Measurements from ENCODE around the gene ATPAF2. TPM values are rescaled to one million over a fixed set of nuclear protein-coding genes. Genes with fewer than 3 reads are reported as not detected.

The ATPAF2 gene
- total and polyA plus RNA-seq, 2 donors (not counting 3 experiments of a cell fraction or from before 2014, with no cell fraction given) = 23.2 to 35.7 TPM

GRCh38 chr17:17976931-17977570 lies 61.9 kb downstream of the ATPAF2 start:
- FAIRE-seq (no peak), DNase-seq (ENCODE audit: low read depth, low spot score) (no peak)
- Histone ChIP-seq H3K4me1 (ENCODE audit: control insufficient read depth, extremely low read depth, insufficient read depth, low read length) (peaks cover 5% of the 10 kb centered on the region), H3K4me2 (ENCODE audit: insufficient read depth, low read length) (no peak overlapping the region), H3K27me3 (ENCODE audit: control insufficient read depth in 2 of 2, insufficient read depth in 2 of 2, low read length in 2 of 2) (no peaks in the 10 kb centered on the region), H3K4me3 (replicated peaks in 1 of 3; ENCODE audit: insufficient read depth in 1 of 3, low read depth in 1 of 3, low read length in 3 of 3) (no peak overlapping the region), H3K9me3 (replicated peaks; ENCODE audit: control insufficient read depth, insufficient read depth, low read length) (no peaks in the 10 kb centered on the region), H3K79me2 (ENCODE audit: control insufficient read depth, insufficient read depth, low read length) (no peaks in the 10 kb centered on the region), H3K27ac (ENCODE audit: insufficient read depth, low read depth, low read length) (no peak overlapping the region), H3K9me1 (replicated peaks; ENCODE audit: control insufficient read depth, extremely low read depth, insufficient read depth, low read length) (no peaks in the 10 kb centered on the region), H3K36me3 (ENCODE audit: control insufficient read depth in 2 of 2, extremely low read depth in 1 of 2, insufficient read depth in 2 of 2, low read length in 2 of 2) (no peaks in the 10 kb centered on the region), H4K20me1 (replicated peaks; ENCODE audit: control insufficient read depth, extremely low read depth, insufficient read depth, low read length) (no peaks in the 10 kb centered on the region), H2AFZ (ENCODE audit: low read depth, low read length) (no peak overlapping the region), H3K9ac (replicated peaks; ENCODE audit: extremely low read depth, insufficient read depth, low read length) (no peak overlapping the region)
- ChIA-PET POLR2A (no interaction called here), CTCF (interaction anchor here (1.1 kb wide), 1 partner anchor 9 kb away, joined by 4 read pairs; no protein-coding TSS in a partner anchor)
- dilution Hi-C loops (cut with MboI; ENCODE audit: extremely low pct_ligation_motif_present, low sequenced_read_pairs) (no loop called here), intact Hi-C loops (cut with micrococcal nuclease) (no loop called here)
- no TSS peak for BruUV-seq (replicated peaks)
- no peak for TF ChIP-seq MYC (IDR thresholded peaks at IDR 0.05; ENCODE audit: low read depth, low read length)
- TF ChIP-seq POLR2AphosphoS5 (IDR thresholded peaks at IDR 0.05; ENCODE audit: insufficient read depth, low read depth, low read length) = no peak
- TF ChIP-seq JUN (IDR thresholded peaks at IDR 0.05; ENCODE audit: borderline replicate concordance, insufficient read depth, insufficient read length, low read depth) = no peak
- no peak for TF ChIP-seq FOS (IDR thresholded peaks at IDR 0.05; ENCODE audit: borderline replicate concordance, insufficient read depth, low read length)
- TF ChIP-seq, protein P1, sequence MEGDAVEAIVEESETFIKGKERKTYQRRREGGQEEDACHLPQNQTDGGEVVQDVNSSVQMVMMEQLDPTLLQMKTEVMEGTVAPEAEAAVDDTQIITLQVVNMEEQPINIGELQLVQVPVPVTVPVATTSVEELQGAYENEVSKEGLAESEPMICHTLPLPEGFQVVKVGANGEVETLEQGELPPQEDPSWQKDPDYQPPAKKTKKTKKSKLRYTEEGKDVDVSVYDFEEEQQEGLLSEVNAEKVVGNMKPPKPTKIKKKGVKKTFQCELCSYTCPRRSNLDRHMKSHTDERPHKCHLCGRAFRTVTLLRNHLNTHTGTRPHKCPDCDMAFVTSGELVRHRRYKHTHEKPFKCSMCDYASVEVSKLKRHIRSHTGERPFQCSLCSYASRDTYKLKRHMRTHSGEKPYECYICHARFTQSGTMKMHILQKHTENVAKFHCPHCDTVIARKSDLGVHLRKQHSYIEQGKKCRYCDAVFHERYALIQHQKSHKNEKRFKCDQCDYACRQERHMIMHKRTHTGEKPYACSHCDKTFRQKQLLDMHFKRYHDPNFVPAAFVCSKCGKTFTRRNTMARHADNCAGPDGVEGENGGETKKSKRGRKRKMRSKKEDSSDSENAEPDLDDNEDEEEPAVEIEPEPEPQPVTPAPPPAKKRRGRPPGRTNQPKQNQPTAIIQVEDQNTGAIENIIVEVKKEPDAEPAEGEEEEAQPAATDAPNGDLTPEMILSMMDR (IDR thresholded peaks at IDR 0.05; ENCODE audit: extremely low read depth in 1 of 2, insufficient read depth in 1 of 2, low read depth in 1 of 2, low read length in 2 of 2) = no peak
- TF ChIP-seq, protein P2, sequence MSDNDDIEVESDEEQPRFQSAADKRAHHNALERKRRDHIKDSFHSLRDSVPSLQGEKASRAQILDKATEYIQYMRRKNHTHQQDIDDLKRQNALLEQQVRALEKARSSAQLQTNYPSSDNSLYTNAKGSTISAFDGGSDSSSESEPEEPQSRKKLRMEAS (IDR thresholded peaks at IDR 0.05; ENCODE audit: insufficient read depth, insufficient read length) = no peak
- TF ChIP-seq POLR2A (IDR thresholded peaks at IDR 0.05; ENCODE audit: low read depth, low read length) = no peak
- TF ChIP-seq GATA2 (IDR thresholded peaks at IDR 0.05; ENCODE audit: insufficient read depth, insufficient read length, low read depth, low read length) = no peak
- TF ChIP-seq EZH2 (IDR thresholded peaks at IDR 0.05; ENCODE audit: borderline replicate concordance, low read depth, low read length, severe bottlenecking) = no peak

Measured in endothelial cell of umbilical vein (primary cell).